ENCODE results near the gene CPE.

- TF ChIP-seq GATA3 (IDR thresholded peaks at IDR 0.05; ENCODE audit: low read depth, low read length) (no peak), GATA2 (IDR thresholded peaks at IDR 0.05; ENCODE audit: low read depth, low read length) (no peak)
These were observed 97.6 kb downstream of the CPE start for GRCh38 chr4:165476214-165477098.
